ENCODE measurements around the gene TRIOBP.
A peak's percentile ranks its signal among the peaks of the same experiment; 100 is the strongest.
"Not testable (repeated sequence)": the region's sequence is repeated elsewhere in the genome, so short reads cannot be mapped to it uniquely, and the experiment has no call there.

TRIOBP gene

DNA sequence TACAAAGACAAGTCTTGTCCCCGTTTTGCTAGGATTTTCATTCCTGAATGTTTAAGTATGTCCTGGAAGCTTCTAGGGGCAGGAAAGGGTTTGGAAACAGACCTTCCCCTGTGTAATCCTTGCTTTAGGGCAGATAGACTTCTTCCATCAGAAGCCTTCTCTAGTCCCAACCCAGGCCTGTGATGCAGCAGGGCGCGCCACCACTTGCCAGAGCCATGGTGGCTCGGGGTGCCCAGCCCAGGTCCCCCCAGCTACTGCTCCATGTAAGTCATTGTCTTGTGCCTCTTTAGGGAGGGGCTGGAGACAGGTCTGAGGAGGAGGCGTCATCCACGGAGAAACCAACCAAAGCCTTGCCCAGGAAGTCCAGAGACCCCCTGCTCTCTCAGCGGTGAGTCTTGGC, 6.4 kb upstream of the TRIOBP start:
- DNase-seq (ENCODE audit: low read depth, low spot score) = no peak
- peak overlapping the region; percentile 66 for H3K27ac ChIP-seq

GRCh38 chr22:37690901-37691504, 5.8 kb upstream of the TRIOBP start:
- H3K27ac ChIP-seq = peak overlapping the region; percentile 66
- no peak for DNase-seq (ENCODE audit: low read depth, low spot score)

DNA sequence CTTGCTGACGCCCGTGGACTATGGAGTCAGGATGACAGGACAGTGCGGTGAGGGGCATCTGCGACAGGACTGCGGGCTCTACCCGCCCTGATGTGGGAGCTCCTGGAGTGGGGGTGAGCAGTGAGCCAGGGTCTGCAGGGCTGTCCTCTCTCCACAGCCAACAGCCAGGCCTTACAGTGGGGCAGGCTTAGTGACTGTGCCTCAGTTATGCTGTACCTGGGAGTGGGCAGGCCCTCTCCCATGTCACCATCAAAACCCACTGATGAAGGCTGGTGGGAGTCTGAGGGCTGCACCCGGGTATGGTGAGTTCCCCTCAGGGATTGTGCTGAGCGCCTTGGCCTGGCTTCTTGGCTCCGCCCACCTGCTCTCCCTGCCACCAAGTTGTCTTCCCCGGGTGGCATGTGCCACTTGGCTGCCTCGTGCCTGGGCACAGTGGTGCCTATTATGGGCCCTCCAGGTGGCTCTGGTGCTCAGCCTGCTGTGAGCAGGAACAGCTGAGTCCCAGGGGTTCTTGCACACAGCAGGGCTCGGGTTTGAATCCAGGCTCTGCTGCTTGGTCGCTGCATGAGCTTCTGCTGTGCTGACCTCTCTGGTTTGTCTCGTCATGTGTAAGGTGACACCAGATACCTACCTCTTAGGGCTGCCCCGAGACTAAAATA, 4.1 kb upstream of the TRIOBP start:
- DNase-seq (ENCODE audit: low read depth, low spot score) = no peak
- no peak overlapping the region for H3K27ac ChIP-seq

- DNase-seq (ENCODE audit: low read depth, low spot score); H3K27ac ChIP-seq: not testable (repeated sequence)
Measured at GRCh38 chr22:37694131-37694530, 2.7 kb upstream of the TRIOBP start.

- not testable (repeated sequence) for H3K27ac ChIP-seq; DNase-seq (ENCODE audit: low read depth, low spot score)
Measured at GRCh38 chr22:37696260-37696656, 590 bp upstream of the TRIOBP start.

DNA sequence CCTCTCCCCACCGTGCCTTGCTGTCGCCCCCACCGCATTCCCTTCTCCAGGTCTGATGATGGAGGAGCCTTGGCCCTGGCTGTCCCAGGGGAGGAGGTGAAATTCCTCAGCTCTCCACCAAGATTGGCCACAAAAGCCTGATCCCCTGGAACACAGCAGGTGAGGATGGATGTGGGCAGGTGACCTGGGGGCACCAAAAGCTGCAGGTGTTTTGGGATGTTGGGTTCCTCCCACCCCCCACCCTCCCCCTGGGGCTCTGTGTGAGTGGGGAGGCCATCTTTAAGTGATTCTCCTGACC, 639 bp downstream of the TRIOBP start:
- no peak for DNase-seq (ENCODE audit: low read depth, low spot score)
- H3K27ac ChIP-seq = no peak overlapping the region

GRCh38 chr22:37701141-37701786, 4.4 kb downstream of the TRIOBP start:
- no peak overlapping the region for H3K27ac ChIP-seq
- DNase-seq (ENCODE audit: low read depth, low spot score) = no peak

DNA sequence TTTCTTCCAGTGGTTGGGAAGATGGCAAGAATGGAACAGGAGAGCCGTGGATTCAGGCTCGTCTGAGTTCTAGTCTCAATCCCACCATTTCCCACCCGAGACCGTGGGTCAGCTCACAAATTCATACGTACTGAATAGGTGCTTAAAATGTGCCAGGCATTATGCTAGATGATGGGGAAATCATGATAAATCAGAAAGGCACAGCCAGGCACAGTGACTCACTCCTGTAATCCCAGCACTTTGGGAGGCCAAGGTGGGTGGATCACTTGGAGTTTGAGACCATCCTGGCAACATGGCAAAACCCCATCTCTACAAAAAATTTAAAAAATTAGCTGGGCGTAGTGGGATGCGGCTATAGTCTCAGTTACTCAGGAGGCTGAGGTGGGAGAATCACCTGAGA, 7.1 kb downstream of the TRIOBP start:
- DNase-seq (ENCODE audit: low read depth, low spot score) = no peak
- no peak overlapping the region for H3K27ac ChIP-seq

GRCh38 chr22:37704645-37705044, 7.8 kb downstream of the TRIOBP start:
- no peak for DNase-seq (ENCODE audit: low read depth, low spot score)
- no peak overlapping the region for H3K27ac ChIP-seq

- no peak for DNase-seq (ENCODE audit: low read depth, low spot score)
- H3K27ac ChIP-seq = no peak overlapping the region
Measured at GRCh38 chr22:37705205-37705604, 8.4 kb downstream of the TRIOBP start.

DNA sequence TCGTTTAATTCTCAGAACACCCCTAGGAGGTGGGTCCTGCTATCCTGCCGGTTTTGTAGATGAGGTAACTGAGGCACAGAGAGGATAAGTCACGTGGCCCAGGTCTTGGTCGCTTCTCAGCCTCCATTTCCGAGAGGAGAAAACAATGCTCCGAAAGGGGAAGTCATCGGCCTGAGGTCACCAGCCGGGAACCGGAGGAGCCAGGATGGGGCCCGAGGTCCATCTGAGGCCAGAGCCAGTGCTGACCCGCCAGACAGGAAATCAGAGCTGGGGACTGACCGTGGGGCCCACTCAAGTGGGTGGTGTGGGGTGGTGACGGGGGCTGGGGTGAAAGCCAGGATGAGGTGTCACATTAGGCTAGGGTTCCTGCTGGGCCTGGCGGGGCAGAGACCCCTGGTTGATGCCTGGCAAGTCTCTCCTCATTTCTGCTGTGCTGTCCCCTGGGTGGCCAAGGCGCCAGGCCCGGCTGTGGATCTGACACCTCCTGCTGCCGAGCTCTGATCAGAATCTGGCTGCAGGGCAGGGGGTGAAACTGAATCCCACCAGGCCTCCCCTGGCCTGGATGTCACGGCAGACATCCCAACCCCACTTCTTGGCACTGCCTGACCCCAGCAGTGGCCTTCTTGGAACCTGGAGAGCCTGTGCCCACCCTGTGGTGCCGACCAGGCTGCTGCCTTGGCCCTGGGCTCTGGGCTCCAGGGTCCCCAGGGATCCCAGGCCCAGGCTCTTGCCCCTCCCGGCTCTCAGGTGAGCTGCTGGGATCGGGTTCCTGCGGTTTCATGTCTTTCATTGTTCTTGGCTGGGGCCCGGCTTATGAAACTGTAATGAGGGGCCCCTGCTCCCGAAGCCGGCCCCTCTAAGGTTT, 12.0 kb downstream of the TRIOBP start:
- H3K27ac ChIP-seq = no peak overlapping the region
- no peak for DNase-seq (ENCODE audit: low read depth, low spot score)

DNA sequence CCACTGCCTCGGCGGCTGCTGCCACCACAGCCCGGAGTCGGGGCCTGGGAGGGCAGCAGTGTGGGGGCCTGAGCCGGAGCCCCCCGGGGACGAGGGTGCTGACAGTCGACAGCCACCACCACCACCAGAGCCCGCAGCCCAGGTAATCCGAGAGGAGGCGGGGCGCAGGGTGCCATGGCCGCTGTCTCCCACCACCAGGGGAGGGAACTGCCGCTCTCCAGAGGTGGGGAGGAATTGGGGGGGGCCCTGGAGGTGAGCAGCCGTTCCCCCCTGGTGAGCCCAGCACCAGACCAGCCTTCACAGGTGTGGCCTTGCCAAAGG, 12.6 kb downstream of the TRIOBP start:
- H3K27ac ChIP-seq = no peak overlapping the region

GRCh38 chr22:37710675-37711074, 13.8 kb downstream of the TRIOBP start:
- no peak overlapping the region for H3K27ac ChIP-seq
- DNase-seq (ENCODE audit: low read depth, low spot score) = no peak

More for the DNA sequence above, 12.6 kb downstream of the TRIOBP start:
- no peak for DNase-seq (ENCODE audit: low read depth, low spot score)

- no peak overlapping the region for H3K27ac ChIP-seq
- no peak for DNase-seq (ENCODE audit: low read depth, low spot score)
Measured at GRCh38 chr22:37711490-37711889, 14.6 kb downstream of the TRIOBP start.

- H3K27ac ChIP-seq = no peak overlapping the region
- DNase-seq (ENCODE audit: low read depth, low spot score) = no peak
Measured at GRCh38 chr22:37713761-37714160, 16.9 kb downstream of the TRIOBP start.

- H3K27ac ChIP-seq = no peak overlapping the region
- no peak for DNase-seq (ENCODE audit: low read depth, low spot score)
Measured at GRCh38 chr22:37714634-37715033, 17.8 kb downstream of the TRIOBP start.

DNA sequence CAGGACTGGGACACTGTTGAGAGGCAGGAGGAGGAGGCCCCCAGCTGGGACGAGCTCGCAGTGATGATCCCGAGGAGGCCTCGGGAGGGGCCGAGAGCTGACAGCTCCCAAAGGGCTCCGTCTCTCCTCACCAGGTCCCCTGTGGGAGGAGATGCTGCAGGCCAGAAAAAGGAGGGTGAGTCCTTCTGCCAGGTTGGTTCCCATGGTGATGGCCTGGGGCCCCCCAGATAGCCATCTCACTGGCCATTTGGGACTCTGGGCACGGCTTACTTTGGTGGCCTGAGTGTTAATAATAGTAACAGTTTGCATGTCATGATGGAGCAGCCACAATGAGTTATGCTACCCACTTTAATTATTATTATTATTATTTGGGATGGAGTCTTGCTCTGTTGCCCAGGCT, 18.9 kb downstream of the TRIOBP start:
- DNase-seq (ENCODE audit: low read depth, low spot score) = no peak
- no peak overlapping the region for H3K27ac ChIP-seq

DNA sequence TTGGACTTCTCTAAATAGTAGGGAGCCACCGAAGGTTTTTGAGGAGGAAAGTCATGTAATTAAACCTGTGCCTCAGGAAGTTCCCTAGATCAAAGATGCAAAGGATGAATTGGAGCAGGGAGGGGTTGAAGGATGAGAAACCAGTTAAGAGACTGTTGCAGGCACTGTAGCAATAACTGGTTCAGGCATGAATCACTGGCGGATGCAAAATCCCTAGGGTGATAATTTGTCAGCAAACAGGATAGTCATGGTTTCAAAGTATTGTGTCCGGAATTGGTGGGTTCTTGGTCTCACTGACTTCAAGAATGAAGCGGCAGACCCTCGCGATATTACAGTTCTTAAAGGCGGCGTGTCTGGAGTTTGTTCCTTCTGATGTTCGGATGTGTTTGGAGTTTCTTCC, 19.9 kb downstream of the TRIOBP start:
- no peak overlapping the region for H3K27ac ChIP-seq
- peak; percentile 29 for DNase-seq (ENCODE audit: low read depth, low spot score)

DNA sequence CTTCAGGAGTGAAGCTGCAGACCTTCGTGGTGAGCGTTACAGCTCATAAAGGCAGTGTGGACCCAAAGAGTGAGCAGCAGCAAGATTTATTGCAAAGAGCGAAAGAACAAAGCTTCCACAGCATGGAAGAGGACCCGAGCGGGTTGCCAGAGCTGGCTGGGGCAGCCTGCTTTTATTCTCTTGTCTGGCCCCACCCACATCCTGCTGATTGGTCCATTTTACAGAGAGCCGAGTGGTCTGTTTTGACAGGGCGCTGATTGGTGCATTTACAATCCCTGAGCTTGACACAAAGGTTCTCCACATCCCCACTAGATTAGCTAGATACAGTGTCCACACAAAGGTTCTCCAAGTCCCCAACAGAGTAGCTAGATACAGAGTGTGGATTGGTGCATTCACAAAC, 20.4 kb downstream of the TRIOBP start:
- not testable (repeated sequence) for DNase-seq (ENCODE audit: low read depth, low spot score); H3K27ac ChIP-seq

DNA sequence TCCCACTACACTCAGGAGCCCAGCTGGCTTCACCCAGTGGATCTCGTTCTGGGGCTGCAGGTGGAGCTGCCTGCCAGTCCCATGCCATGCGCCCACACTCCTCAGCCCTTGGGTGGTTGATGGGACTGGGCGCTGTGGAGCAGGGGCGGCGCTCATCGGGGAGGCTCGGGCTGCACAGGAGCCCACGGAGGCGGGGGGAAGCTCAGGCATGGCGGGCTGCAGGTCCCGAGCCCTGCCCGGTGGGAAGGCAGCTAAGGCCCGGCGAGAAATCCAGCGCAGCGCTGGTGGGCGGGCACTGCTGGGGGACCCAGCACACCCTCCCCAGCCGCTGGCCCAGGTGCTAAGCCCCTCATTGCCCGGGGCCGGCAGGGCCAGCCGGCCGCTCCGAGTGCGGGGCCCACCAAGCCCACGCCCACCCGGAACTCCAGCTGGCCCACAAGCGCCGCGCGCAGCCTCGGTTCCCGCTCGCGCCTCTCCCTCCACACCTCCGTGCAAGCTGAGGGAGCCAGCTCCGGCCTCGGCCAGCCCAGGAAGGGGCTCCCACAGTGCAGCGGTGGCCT, 21.0 kb downstream of the TRIOBP start:
- DNase-seq (ENCODE audit: low read depth, low spot score); H3K27ac ChIP-seq: not testable (repeated sequence)
